ENCODE results near the gene LCNL1.

GRCh38 chr9:136947955-136948510 lies 34.8 kb upstream of the LCNL1 start:
- TF ChIP-seq CTCF (IDR thresholded peaks at IDR 0.05; ENCODE audit: low read depth, low read length, missing input control) (peak; percentile 38), MAX (IDR thresholded peaks at IDR 0.05) (no peak), GABPA (IDR thresholded peaks at IDR 0.05 in 1 of 2, conservative IDR thresholded peaks at IDR 0.05 in 1 of 2) (no peak), REST (IDR thresholded peaks at IDR 0.05) (no peak), SP1 (IDR thresholded peaks at IDR 0.05) (no peak), JUND (IDR thresholded peaks at IDR 0.05) (no peak), RXRA (IDR thresholded peaks at IDR 0.05) (peak; percentile 23 to 61), TAF1 (conservative IDR thresholded peaks at IDR 0.05) (no peak), FOXA2 (IDR thresholded peaks at IDR 0.05) (no peak), EGR1 (IDR thresholded peaks at IDR 0.05; ENCODE audit: low read depth in 2 of 2) (no peak), FOXA1 (IDR thresholded peaks at IDR 0.05) (no peak), ATF3 (IDR thresholded peaks at IDR 0.05) (no peak), ZBTB33 (IDR thresholded peaks at IDR 0.05) (no peak), HNF4G (IDR thresholded peaks at IDR 0.05) (no peak)
